HFF-Myc (cell line): ENCODE measurements around the gene SEC63.
"Not testable (repeated sequence)": the region's sequence is repeated elsewhere in the genome, so short reads cannot be mapped to it uniquely, and the experiment has no call there.

Source experiments
- DNase-seq: peaks from one replicate; pipeline ENCODE4 v3.0.0-alpha.2; 2011; ENCODE audit warnings: low read depth; ENCODE audit errors: extremely low read depth
- H3K4me3 ChIP-seq: replicated peaks from 2 replicates; pipeline ENCODE4 v1.5.1; 2011; ENCODE audit warnings: low read depth, mild to moderate bottlenecking, control low read depth, low read length
- CTCF ChIP-seq: IDR thresholded peaks from 2 replicates; pipeline ENCODE4 v1.5.1; 2012; ENCODE audit warnings: mild to moderate bottlenecking, low read depth, low read length, control low read depth; ENCODE audit errors: missing control alignments

Gene SEC63

DNA sequence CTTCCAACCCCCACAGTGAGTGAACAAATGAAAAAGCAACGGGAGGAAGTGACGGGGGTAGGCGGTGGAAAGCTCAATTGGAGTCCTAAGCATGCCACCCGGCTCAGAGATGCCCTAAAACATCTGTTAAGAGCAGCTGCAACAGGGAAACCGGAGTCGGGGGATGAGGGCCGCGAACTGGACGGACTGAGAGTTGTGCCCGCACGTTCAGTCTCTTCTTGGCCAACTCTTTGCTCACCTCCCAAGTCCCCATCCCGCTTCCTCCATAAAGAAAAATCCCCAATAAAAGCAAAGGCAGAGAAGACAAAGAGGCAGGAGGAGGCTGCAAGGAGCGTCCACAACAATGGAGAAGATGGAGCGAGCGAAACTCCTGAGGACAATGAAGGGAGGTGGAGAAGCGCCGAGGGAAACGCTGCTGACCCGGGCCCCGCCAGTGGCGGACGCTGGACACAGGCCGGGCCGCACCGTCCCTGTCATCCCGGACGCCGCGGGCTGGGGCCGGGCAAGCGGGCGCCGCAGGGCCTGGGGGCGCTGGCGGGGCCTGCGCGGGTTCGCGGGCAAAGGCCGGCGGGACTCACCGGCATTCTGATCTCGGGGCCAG is 600 bp downstream of the SEC63 start:
- peak overlapping the region; percentile 84 for H3K4me3 ChIP-seq
- TF ChIP-seq CTCF = no peak
- DNase-seq = no peak

DNA sequence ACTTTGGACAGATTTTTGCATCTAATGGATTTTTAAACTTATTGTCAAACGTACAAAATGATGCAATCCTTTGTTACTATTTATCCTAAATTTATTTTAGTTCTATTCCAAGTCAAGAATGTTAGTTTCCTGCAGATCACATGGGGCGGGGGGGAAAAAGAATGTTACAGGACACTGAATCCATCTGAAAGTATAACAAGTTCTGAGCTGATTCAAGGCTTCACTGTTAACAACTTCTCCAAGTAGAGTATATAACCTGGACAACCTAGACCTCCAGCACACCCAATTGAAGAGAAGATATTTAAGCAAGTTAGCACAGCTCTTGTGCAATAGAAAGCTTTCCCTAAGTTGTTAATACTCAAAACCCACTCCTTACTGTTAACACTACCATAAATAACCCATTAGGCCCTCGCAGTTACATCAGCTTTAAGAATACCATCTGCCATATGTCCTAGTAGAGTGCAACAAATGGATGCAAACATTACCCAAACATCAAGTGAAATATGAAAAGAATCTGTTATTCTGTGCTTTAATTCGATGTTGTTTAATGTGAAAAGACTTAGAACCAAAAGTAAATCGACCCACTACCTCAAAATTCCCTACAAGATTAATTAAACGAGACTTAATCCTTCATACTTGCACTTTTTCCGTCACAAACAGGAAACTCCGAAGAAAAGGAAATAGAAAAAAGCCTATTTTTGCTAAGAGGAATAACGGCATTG is 1.3 kb downstream of the SEC63 start:
- no peak for TF ChIP-seq CTCF
- peak overlapping the region; percentile 84 for H3K4me3 ChIP-seq
- no peak for DNase-seq

- no peak for TF ChIP-seq CTCF
- H3K4me3 ChIP-seq = peak overlapping the region; percentile 84
- no peak for DNase-seq
Observed at GRCh38 chr6:107956181-107956580, 1.8 kb downstream of the SEC63 start.

GRCh38 chr6:107953858-107954414 is 4.1 kb downstream of the SEC63 start:
- H3K4me3 ChIP-seq, DNase-seq: not testable (repeated sequence)

DNA sequence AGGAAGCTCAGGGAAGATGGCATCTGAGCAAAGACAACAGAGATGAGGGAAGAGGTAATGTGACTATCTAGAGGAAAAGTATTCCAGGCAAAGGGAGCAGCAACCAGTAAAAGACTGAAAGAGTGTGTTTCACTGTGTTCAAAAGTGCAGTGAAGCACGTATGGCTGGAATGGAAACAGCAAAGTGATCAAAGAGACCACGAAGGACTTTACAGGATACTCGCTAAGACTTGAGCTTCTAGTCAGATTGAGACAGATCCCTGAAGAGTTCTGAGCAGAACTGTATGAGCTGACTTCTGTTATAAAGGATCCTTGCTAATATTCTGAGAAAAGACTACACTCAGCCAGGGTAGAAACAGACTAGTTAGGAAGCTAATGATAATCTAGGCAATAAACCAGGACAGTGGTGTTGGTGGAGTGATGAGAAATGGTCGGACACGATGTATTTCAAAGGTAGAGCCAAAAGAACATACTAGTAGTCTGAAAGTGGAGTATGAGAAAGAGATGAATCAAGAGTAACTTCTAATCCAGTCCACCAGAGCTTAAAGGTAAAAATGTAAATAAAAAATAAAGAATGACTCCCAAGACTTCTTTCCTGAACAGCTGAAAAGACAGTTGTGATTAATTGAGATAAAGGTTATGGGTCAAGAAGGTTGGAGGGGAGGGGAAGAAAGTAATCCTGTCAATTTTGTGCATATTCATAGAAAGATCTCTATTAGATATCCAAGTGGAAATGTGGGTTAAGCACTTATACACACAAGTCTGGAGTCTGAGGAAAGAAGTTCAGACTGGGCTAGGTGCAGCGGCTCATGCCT is 14.2 kb downstream of the SEC63 start:
- no peak overlapping the region for H3K4me3 ChIP-seq
- no peak for TF ChIP-seq CTCF
- no peak for DNase-seq

DNA sequence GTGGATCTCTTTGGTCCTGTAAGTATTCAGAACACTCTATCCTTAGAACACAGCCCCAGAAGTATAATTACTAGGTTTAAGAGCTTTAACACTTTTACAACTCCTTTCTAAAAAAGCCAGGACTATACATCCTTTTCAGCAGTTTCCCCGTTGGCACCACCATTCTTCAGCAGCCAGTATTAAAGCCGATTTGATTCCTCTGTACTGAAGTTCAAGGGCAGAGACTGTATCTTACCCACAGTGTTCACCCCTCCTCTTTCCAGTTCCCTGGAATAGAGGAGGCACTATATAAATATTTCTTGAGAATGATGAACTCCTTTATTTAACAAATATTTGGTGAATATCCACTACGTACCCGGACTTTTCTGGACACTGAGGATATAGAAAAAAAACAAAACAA is 15.9 kb downstream of the SEC63 start:
- TF ChIP-seq CTCF = no peak
- H3K4me3 ChIP-seq = no peak overlapping the region
- DNase-seq = no peak

- no peak for DNase-seq
- H3K4me3 ChIP-seq = no peak overlapping the region
- TF ChIP-seq CTCF = no peak
Observed at GRCh38 chr6:107941627-107942026, 16.4 kb downstream of the SEC63 start.
